ENCODE results near the gene TMEM240. TPM values are rescaled to one million over a fixed set of nuclear protein-coding genes. Genes with fewer than 3 reads are reported as not detected.

The TMEM240 gene
- total RNA-seq, 2 experiments from 2014 or later = not detected

- Mint-ChIP-seq H3K4me1 (ENCODE audit: low read depth) (no peaks in the 10 kb centered on the region), H3K36me3 (ENCODE audit: low read depth) (no peaks in the 10 kb centered on the region), H3K4me3 (no peak overlapping the region), H3K9me3 (no peaks in the 10 kb centered on the region), H3K27ac (no peak overlapping the region), H3K27me3 (ENCODE audit: low read depth) (no peaks in the 10 kb centered on the region)
- CTCF ChIA-PET = no interaction called here
- DNase-seq = no peak
- intact Hi-C loops (cut with micrococcal nuclease) = no loop called here
Observed at GRCh38 chr1:1554550-1554925, 14.1 kb upstream of the TMEM240 start.

- intact Hi-C loops (cut with micrococcal nuclease) = no loop called here
- DNase-seq = no peak
- Mint-ChIP-seq H3K4me3 (no peak overlapping the region), H3K36me3 (ENCODE audit: low read depth) (no peaks in the 10 kb centered on the region), H3K27ac (no peak overlapping the region), H3K9me3 (no peaks in the 10 kb centered on the region), H3K27me3 (ENCODE audit: low read depth) (no peaks in the 10 kb centered on the region), H3K4me1 (ENCODE audit: low read depth) (no peaks in the 10 kb centered on the region)
- CTCF ChIA-PET = interaction anchor here (0.6 kb wide), 1 partner anchor 99 kb away, joined by 3 read pairs; no protein-coding TSS in a partner anchor
Observed at GRCh38 chr1:1553821-1554494, 13.5 kb upstream of the TMEM240 start.

GRCh38 chr1:1552263-1552639 lies 11.8 kb upstream of the TMEM240 start:
- CTCF ChIA-PET = interaction anchor here (1.0 kb wide), 1 partner anchor 12 kb away, joined by 3 read pairs; no protein-coding TSS in a partner anchor
- no peaks in the 10 kb centered on the region for H3K9me3 Mint-ChIP-seq
- no peak overlapping the region for H3K4me3 Mint-ChIP-seq
- H3K27me3 Mint-ChIP-seq (ENCODE audit: low read depth) = no peaks in the 10 kb centered on the region
- no peak overlapping the region for H3K27ac Mint-ChIP-seq
- H3K36me3 Mint-ChIP-seq (ENCODE audit: low read depth) = no peaks in the 10 kb centered on the region
- DNase-seq = no peak
- H3K4me1 Mint-ChIP-seq (ENCODE audit: low read depth) = no peaks in the 10 kb centered on the region
- intact Hi-C loops (cut with micrococcal nuclease) = no loop called here

GRCh38 chr1:1551524-1552262 lies 11.3 kb upstream of the TMEM240 start:
- no peak for DNase-seq
- intact Hi-C loops (cut with micrococcal nuclease) = no loop called here
- H3K9me3 Mint-ChIP-seq = no peaks in the 10 kb centered on the region
- CTCF ChIA-PET = no interaction called here
- no peaks in the 10 kb centered on the region for H3K4me1 Mint-ChIP-seq (ENCODE audit: low read depth)
- H3K27ac Mint-ChIP-seq = no peak overlapping the region
- no peaks in the 10 kb centered on the region for H3K36me3 Mint-ChIP-seq (ENCODE audit: low read depth)
- H3K27me3 Mint-ChIP-seq (ENCODE audit: low read depth) = no peaks in the 10 kb centered on the region
- no peak overlapping the region for H3K4me3 Mint-ChIP-seq

GRCh38 chr1:1550591-1551432 lies 10.4 kb upstream of the TMEM240 start:
- no peaks in the 10 kb centered on the region for H3K4me1 Mint-ChIP-seq (ENCODE audit: low read depth)
- no peaks in the 10 kb centered on the region for H3K27me3 Mint-ChIP-seq (ENCODE audit: low read depth)
- H3K36me3 Mint-ChIP-seq (ENCODE audit: low read depth) = no peaks in the 10 kb centered on the region
- no peak for DNase-seq
- intact Hi-C loops (cut with micrococcal nuclease) = no loop called here
- H3K9me3 Mint-ChIP-seq = no peaks in the 10 kb centered on the region
- no peak overlapping the region for H3K27ac Mint-ChIP-seq
- H3K4me3 Mint-ChIP-seq = no peak overlapping the region
- CTCF ChIA-PET = no interaction called here

GRCh38 chr1:1550087-1550486 lies 9.7 kb upstream of the TMEM240 start:
- CTCF ChIA-PET = no interaction called here
- no peak for DNase-seq
- H3K27me3 Mint-ChIP-seq (ENCODE audit: low read depth) = no peaks in the 10 kb centered on the region
- H3K4me1 Mint-ChIP-seq (ENCODE audit: low read depth) = no peaks in the 10 kb centered on the region
- H3K4me3 Mint-ChIP-seq = no peak overlapping the region
- peaks cover 1% of the 10 kb centered on the region for H3K36me3 Mint-ChIP-seq (ENCODE audit: low read depth)
- H3K27ac Mint-ChIP-seq = no peak overlapping the region
- no peaks in the 10 kb centered on the region for H3K9me3 Mint-ChIP-seq
- intact Hi-C loops (cut with micrococcal nuclease) = no loop called here

GRCh38 chr1:1548591-1548990 lies 8.2 kb upstream of the TMEM240 start:
- Mint-ChIP-seq H3K27ac (no peak overlapping the region), H3K4me1 (ENCODE audit: low read depth) (no peaks in the 10 kb centered on the region), H3K4me3 (no peak overlapping the region), H3K27me3 (ENCODE audit: low read depth) (no peaks in the 10 kb centered on the region), H3K36me3 (ENCODE audit: low read depth) (peaks cover 1% of the 10 kb centered on the region), H3K9me3 (no peaks in the 10 kb centered on the region)
- CTCF ChIA-PET = no interaction called here
- DNase-seq = no peak
- intact Hi-C loops (cut with micrococcal nuclease) = no loop called here

GRCh38 chr1:1547476-1547875 lies 7.1 kb upstream of the TMEM240 start:
- intact Hi-C loops (cut with micrococcal nuclease) = no loop called here
- H3K27ac Mint-ChIP-seq = no peak overlapping the region
- peaks cover 1% of the 10 kb centered on the region for H3K36me3 Mint-ChIP-seq (ENCODE audit: low read depth)
- no peaks in the 10 kb centered on the region for H3K9me3 Mint-ChIP-seq
- no peak overlapping the region for H3K4me3 Mint-ChIP-seq
- H3K4me1 Mint-ChIP-seq (ENCODE audit: low read depth) = no peaks in the 10 kb centered on the region
- DNase-seq = no peak
- CTCF ChIA-PET = no interaction called here
- no peaks in the 10 kb centered on the region for H3K27me3 Mint-ChIP-seq (ENCODE audit: low read depth)

GRCh38 chr1:1547011-1547410 lies 6.6 kb upstream of the TMEM240 start:
- no peak for DNase-seq
- H3K27me3 Mint-ChIP-seq (ENCODE audit: low read depth) = no peaks in the 10 kb centered on the region
- CTCF ChIA-PET = no interaction called here
- H3K4me1 Mint-ChIP-seq (ENCODE audit: low read depth) = no peaks in the 10 kb centered on the region
- H3K27ac Mint-ChIP-seq = no peak overlapping the region
- H3K9me3 Mint-ChIP-seq = no peaks in the 10 kb centered on the region
- no peak overlapping the region for H3K4me3 Mint-ChIP-seq
- H3K36me3 Mint-ChIP-seq (ENCODE audit: low read depth) = peaks cover 1% of the 10 kb centered on the region
- intact Hi-C loops (cut with micrococcal nuclease) = no loop called here

GRCh38 chr1:1545946-1546737 lies 5.7 kb upstream of the TMEM240 start:
- Mint-ChIP-seq H3K9me3 (no peaks in the 10 kb centered on the region), H3K27me3 (ENCODE audit: low read depth) (no peaks in the 10 kb centered on the region), H3K4me3 (no peak overlapping the region), H3K4me1 (ENCODE audit: low read depth) (peaks cover 2% of the 10 kb centered on the region), H3K36me3 (ENCODE audit: low read depth) (peaks cover 1% of the 10 kb centered on the region), H3K27ac (no peak overlapping the region)
- CTCF ChIA-PET = no interaction called here
- intact Hi-C loops (cut with micrococcal nuclease) = no loop called here
- no peak for DNase-seq

- CTCF ChIA-PET = no interaction called here
- DNase-seq = no peak
- Mint-ChIP-seq H3K4me3 (no peak overlapping the region), H3K27ac (no peak overlapping the region), H3K36me3 (ENCODE audit: low read depth) (peaks cover 1% of the 10 kb centered on the region), H3K4me1 (ENCODE audit: low read depth) (peaks cover 3% of the 10 kb centered on the region), H3K9me3 (no peaks in the 10 kb centered on the region), H3K27me3 (ENCODE audit: low read depth) (no peaks in the 10 kb centered on the region)
- intact Hi-C loops (cut with micrococcal nuclease) = no loop called here
Observed at GRCh38 chr1:1544544-1544943, 4.1 kb upstream of the TMEM240 start.

- Mint-ChIP-seq H3K4me3 (no peak overlapping the region), H3K4me1 (ENCODE audit: low read depth) (peaks cover 5% of the 10 kb centered on the region), H3K36me3 (ENCODE audit: low read depth) (peaks cover 1% of the 10 kb centered on the region), H3K9me3 (no peaks in the 10 kb centered on the region), H3K27me3 (ENCODE audit: low read depth) (no peaks in the 10 kb centered on the region), H3K27ac (no peak overlapping the region)
- intact Hi-C loops (cut with micrococcal nuclease) = no loop called here
- CTCF ChIA-PET = no interaction called here
- no peak for DNase-seq
Observed at GRCh38 chr1:1543706-1544099, 3.3 kb upstream of the TMEM240 start.

Measured in activated naive CD4-positive, alpha-beta T cell treated with anti-CD3 and anti-CD28 coated beads for 36 hours (primary cell).